Mucosa of descending colon (tissue), 3 donors: ENCODE measurements around the gene KAT6B. TPM values are rescaled to one million over a fixed set of nuclear protein-coding genes. Genes with fewer than 3 reads are reported as not detected.

Experiments used
- ATAC-seq: fragments of 200-7000 bp; cut with Tn5 transposase; one replicate; pipeline ENCODE4 v1.9.1; 2020; ENCODE audit warnings: mild to moderate bottlenecking, moderate library complexity
- DNase-seq, 3 donors: peaks; one replicate each; pipeline ENCODE4 v3.0.0-alpha.2; 2020
- H3K36me3 ChIP-seq: fragments of 200-600 bp; one replicate; pipeline ENCODE4 v1.8.0; 2021; ENCODE audit warnings: low read depth, mild to moderate bottlenecking
- H3K4me1 ChIP-seq: fragments of 200-600 bp; one replicate; pipeline ENCODE4 v1.8.0; 2021; ENCODE audit warnings: low read depth, mild to moderate bottlenecking
- H3K4me3 ChIP-seq: fragments of 200-600 bp; one replicate; pipeline ENCODE4 v1.8.0; 2021; ENCODE audit warnings: mild to moderate bottlenecking
- H3K9me3 ChIP-seq: fragments of 200-600 bp; one replicate; pipeline ENCODE4 v1.8.0; 2021; ENCODE audit warnings: mild to moderate bottlenecking
- CTCF ChIP-seq: fragments of 200-600 bp; IDR thresholded peaks from one replicate; pipeline ENCODE4 v1.8.0; 2022; ENCODE audit warnings: antibody characterized with exemption, mild to moderate bottlenecking
- intact Hi-C, 2 donors: fragments of 100-400 bp; cut with DNase I in 1 of 2; cut with micrococcal nuclease in 1 of 2; formaldehyde crosslinking; loops; one replicate each; pipeline versions ENCODE4 v1.11.0 to v1.11.1; 2022; cut with DNase I, micrococcal nuclease
- total RNA-seq, 3 donors: library from RNA; stranded (reverse); fragmentation: NEBNext Ultra II Directional in 2 of 3; extraction: Animal tissue kit (Norgen Biotek cat#: 25700) in 2 of 3; gene quantifications; one replicate each; pipeline versions ENCODE4 v1.2.1 to v1.2.4, GENCODE V29; 2021 to 2023
- donor health status: DM: no; HTN: no; CAD: no; lungs with moderate emphysema.
- donor health status: DM: no; HTN: no; CAD: no.
- donor health status: DM: no; HTN: yes; CAD: no.

The KAT6B gene
- total RNA-seq, 3 donors from 2014 or later: 29.5 to 60.5 (median 39.3) TPM

- intact Hi-C loops: no loop called here
These were observed 131.9 kb downstream of the KAT6B start for GRCh38 chr10:74958316-74958715.

GRCh38 chr10:74960670-74961069 lies 134.3 kb downstream of the KAT6B start:
- no peak for DNase-seq
- intact Hi-C loops: no loop called here
- no peaks in the 10 kb centered on the region for H3K4me1 ChIP-seq
- no peak overlapping the region for H3K4me3 ChIP-seq
- no peak for ATAC-seq
- no peaks in the 10 kb centered on the region for H3K36me3 ChIP-seq
- no peak for TF ChIP-seq CTCF
- H3K9me3 ChIP-seq: no peaks in the 10 kb centered on the region

More at GRCh38 chr10:74958316-74958715, 131.9 kb downstream of the KAT6B start:
- H3K36me3 ChIP-seq: no peaks in the 10 kb centered on the region
- H3K4me3 ChIP-seq: no peak overlapping the region
- H3K4me1 ChIP-seq: no peaks in the 10 kb centered on the region
- DNase-seq (no peak), ATAC-seq (no peak)
- no peak for TF ChIP-seq CTCF
- no peaks in the 10 kb centered on the region for H3K9me3 ChIP-seq

- ATAC-seq (no peak), DNase-seq (no peak)
- no peak for TF ChIP-seq CTCF
- intact Hi-C loops: no loop called here
- H3K4me3 ChIP-seq: no peak overlapping the region
- H3K36me3 ChIP-seq: no peaks in the 10 kb centered on the region
- H3K4me1 ChIP-seq: no peaks in the 10 kb centered on the region
- no peaks in the 10 kb centered on the region for H3K9me3 ChIP-seq
These were observed 136.1 kb downstream of the KAT6B start for GRCh38 chr10:74962517-74962916.

GRCh38 chr10:74963549-74963948 lies 137.1 kb downstream of the KAT6B start:
- intact Hi-C loops: no loop called here
- H3K4me1 ChIP-seq: peaks cover 8% of the 10 kb centered on the region
- no peaks in the 10 kb centered on the region for H3K36me3 ChIP-seq
- no peaks in the 10 kb centered on the region for H3K9me3 ChIP-seq
- ATAC-seq (no peak), DNase-seq (no peak)
- no peak overlapping the region for H3K4me3 ChIP-seq
- TF ChIP-seq CTCF: no peak

- peak; percentile 79 for ATAC-seq
- Histone ChIP-seq H3K4me1 (peaks cover 16% of the 10 kb centered on the region), H3K4me3 (no peak overlapping the region), H3K36me3 (no peaks in the 10 kb centered on the region), H3K9me3 (no peaks in the 10 kb centered on the region)
- intact Hi-C loops: no loop called here
- DNase-seq: peak in 1 of 3 donors; percentile 23
- no peak for TF ChIP-seq CTCF
These were observed 141.7 kb downstream of the KAT6B start for GRCh38 chr10:74967911-74968666.

GRCh38 chr10:74968667-74969061 lies 142.3 kb downstream of the KAT6B start:
- no peak for TF ChIP-seq CTCF
- DNase-seq: no peak
- Histone ChIP-seq H3K36me3 (no peaks in the 10 kb centered on the region), H3K4me1 (peaks cover 16% of the 10 kb centered on the region), H3K4me3 (no peak overlapping the region), H3K9me3 (no peaks in the 10 kb centered on the region)
- intact Hi-C loops: no loop called here
- peak; percentile 44 for ATAC-seq
